Kidney capillary endothelial cell (primary cell): ENCODE data around the gene EEA1.
A peak's percentile ranks its signal among the peaks of the same experiment; 100 is the strongest.

Experiments used
- DNase-seq: peaks from one replicate; pipeline ENCODE4 v3.0.0-alpha.2; 2018; ENCODE audit warnings: low spot score

EEA1 gene

DNA sequence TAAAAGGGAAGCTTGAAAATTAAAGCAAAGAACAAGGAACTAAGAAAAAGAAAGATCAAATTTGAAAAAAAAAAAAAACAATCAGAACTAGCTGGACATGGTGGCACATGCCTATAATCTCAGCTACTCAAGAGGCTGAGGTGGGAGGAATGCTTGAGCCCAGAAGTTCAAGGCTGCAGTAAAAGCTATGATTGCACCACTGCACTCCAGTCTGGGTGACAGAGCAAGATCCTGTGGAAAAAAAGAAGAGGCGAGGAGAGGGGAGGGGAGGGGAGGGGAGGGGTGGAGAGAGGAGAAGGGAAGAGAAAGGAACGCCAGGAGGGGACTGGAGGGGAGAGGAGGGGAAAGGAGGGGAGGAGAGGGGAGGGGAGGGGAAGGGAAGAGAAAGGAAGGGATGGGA is 43.0 kb downstream of the EEA1 start:
- DNase-seq, result no peak

GRCh38 chr12:92879698-92880322 is 49.3 kb downstream of the EEA1 start:
- DNase-seq, result no peak

DNA sequence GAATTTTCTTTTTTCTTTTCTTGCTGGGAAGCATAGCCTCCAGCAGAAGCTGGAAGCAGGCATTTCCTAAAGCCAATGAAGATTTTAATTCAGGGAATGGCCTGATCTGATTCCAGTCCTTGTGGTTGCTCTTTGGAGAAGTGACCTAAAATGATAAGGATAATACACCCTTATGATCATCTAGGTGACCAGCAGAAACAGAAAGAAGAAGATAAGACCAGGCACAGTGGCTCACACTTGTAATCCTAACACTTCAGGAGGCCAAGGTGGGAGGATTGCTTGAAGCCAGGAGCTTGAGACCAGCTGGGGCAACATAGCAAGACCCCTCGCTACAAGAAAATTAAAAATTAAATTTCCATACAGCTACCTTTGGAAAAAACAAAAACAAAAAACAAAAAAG is 51.2 kb downstream of the EEA1 start:
- DNase-seq, result no peak

DNA sequence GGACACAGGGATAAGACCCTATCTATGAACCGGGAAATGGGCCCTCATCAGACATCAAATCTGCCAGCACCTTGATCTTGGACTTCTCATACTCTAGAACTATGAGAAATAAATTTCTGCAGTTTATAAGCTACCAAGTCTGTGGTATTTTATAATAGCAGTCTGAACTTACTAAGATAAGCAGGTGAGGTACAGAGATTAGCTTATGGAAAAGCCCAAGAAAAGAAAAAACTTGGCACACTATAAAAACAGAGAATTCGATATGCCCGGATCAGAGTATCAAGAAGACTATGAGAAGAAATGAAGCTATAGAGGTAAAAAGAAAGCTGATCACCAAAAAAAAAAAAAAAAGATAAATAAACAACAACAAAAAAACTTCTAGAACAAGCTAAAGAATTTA is 52.6 kb downstream of the EEA1 start:
- DNase-seq, result no peak

GRCh38 chr12:92871116-92871515 is 58.0 kb downstream of the EEA1 start:
- no peak for DNase-seq

DNA sequence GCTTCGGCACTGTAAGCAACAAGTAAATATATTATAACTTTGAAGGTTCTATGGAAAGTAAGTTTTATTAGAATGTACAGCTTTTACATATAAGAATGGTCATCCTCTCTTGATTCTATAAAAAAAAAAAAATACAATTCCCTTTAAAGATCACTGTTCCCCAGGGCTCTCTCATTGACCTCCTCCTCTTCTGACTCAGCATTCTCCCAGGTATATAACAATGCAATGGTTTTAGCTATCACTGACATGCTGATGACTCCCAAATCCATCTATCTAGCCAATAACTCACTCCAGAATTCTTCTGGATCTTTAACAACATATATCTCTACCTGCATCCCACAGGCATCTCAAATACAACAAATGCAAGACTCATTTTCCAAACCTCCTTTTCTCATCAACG is 62.7 kb downstream of the EEA1 start:
- no peak for DNase-seq

GRCh38 chr12:92863251-92863650 is 65.8 kb downstream of the EEA1 start:
- no peak for DNase-seq

GRCh38 chr12:92861381-92861780 is 67.7 kb downstream of the EEA1 start:
- DNase-seq, result no peak

DNA sequence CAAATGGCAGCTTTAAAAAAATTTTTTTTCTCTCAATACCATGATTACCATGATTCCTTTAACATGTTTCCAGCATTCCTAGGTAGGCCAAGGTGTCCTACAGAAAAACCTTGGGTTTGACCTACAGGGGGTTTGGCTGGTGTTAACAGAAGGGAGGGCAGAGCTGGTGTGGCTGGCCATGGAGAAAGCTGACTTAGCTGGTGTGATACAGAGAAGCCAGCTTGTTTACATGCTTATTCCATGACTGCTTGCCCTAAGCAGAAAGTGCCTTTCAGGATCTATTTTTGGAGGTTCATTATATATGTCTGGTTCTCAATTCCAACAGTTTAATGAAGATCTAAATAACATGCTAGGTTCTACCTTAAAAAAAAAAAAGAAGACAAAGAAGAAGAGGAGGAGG is 68.6 kb downstream of the EEA1 start:
- DNase-seq, result no peak

DNA sequence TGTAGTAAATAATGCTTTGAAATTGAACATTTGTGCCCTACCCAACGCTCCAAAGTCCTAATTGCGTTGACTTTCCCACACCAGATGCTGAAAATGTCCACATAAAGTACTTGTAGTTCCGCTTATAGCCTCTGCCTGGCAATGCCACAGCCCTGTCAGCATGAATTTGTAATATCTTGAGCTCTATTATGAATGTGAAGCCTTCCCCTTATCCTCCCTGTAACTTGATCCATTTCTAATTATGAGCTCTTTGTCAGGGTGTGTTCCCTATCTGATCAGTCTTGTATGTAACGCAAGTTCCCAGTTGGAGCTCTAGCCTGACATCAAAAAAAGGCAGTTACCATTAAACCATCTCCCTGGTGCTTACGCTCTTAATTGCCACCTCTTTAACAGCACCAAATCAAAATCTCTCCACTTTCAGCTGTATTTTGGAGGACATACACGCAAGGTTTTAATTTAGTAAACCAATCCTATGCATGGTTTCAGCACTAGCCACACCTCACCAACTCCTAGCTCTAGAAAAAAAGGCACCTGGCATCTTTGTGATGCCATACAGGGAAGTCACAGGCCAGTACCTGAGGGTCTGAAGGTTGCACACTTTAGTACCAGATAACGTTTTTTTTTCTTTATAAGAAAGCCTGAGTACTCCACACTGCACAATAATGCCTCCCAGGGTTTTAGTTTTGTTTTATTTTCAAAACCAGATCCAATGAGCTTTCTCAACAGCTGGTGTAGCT is 69.3 kb downstream of the EEA1 start:
- no peak for DNase-seq

DNA sequence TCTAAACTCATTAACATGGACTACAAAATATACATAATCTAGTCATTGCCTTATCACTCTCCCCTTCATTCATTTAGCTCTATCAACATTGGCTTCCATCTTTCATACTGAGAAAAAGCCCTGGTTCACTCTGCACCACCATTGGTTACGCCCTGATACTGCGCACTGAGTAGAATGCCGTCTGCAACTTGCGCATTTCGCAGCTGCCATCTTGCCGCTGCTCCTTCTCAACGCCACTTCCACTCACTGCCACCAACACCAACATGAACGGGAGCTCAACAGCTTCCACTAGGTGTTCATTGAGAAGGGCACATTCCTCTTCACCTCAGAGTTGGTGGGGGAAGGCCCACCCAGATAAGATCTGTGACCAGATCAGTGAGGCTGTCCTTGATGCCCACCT is 71.3 kb downstream of the EEA1 start:
- no peak for DNase-seq

DNA sequence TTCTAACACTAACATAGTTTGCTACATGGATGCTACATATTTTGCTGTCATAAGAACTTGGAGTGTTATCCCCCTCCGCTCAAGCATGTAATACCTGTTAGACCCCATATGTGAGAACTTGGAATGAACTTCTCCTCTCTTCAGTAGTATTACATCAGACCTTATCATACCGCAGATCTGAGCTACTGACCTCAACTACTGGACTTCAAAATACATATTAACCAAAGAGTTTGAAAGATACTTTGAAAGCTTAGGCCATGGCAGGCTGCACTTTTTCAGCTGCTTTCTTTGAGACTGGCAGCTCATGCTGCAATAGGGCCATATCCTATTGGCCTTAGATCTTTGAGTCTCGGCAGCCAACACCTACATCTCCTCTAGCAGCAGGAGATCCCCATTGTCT is 74.8 kb downstream of the EEA1 start:
- DNase-seq, result no peak

DNA sequence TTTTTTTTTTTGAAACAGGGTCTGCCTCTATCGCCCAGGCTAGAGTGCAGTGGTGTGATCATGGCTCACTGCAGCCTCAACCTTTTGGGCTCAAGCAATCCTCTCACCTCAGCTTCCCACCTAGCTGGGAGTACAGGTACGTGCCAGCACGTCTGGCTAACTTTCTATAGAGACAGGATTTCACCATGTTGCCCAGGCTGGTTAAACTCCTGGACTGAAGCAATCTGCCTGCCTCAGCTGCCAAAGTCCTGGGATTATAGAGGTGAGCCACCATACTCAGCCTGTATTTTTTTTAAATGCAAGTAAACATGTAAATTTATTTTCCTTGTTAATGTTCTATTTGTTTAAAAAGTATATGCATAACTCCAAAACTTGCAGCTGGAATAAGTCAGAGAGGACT is 80.4 kb downstream of the EEA1 start:
- DNase-seq, result no peak

- DNase-seq, result no peak
Measured at GRCh38 chr12:92847368-92847767, 81.7 kb downstream of the EEA1 start.

DNA sequence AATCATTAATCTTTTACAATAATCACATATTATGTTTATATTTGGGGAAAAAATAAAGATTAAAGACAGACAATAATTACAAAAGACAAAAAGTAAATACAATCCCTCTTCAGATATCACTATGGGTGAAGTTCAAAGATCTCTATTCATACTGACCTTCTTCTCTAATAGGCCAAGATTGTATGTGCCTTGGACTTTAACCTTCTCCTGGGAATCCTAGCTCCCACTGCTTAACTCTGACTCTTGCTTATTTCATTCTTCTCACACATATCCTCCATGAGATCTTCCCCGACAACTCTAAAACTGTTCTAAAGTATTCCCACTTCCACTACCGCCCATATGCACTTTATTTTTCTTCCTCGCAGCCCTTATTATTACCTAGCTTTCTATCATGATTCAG is 83.8 kb downstream of the EEA1 start:
- DNase-seq, result no peak

- no peak for DNase-seq
Measured at GRCh38 chr12:92844151-92844763, 84.8 kb downstream of the EEA1 start.

DNA sequence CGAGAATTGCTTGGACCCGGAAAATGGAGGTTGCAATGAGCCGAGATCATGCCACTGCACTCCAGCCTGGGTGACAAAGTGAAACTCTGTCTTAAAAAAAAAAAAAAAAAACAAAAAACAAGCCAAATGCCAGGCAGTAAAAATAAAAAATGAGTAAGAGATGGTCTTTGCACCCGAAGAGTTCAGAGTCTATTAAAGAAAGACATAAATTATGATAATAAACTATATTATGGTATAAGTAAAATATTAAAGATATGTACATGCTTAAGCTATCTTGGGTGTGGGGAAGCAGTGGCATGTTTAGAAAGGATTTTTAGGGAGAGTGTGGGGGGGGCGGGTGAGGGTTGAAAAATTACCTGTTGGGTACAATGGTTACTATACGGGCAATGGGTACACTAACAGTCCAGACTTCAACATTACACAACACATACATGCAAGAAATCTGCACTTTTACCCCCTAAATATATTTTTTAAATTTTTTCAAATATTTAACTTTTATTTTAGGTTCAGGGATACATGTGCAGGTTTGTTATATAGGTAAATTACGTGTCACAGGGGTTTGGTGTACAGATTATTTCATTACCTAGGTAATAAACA is 99.3 kb downstream of the EEA1 start:
- DNase-seq, result no peak

DNA sequence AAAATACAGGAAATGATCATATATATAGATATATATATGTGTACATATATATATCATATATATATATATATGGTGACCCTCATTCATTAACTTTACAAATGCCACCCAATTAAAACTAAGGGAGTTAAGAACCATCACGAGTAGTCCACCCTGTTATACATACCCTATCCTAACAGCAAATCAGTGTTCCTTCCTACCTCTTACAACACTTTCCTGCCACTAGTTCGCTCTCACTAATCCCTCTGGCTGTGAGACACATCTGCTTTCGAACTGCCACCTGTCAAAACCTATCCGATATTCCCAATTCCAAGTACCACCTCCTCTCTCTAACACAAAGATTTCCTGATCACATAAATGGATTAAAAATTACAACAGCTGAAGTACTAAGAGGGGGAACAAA is 100.5 kb downstream of the EEA1 start:
- no peak for DNase-seq

GRCh38 chr12:92827836-92828431 is 101.2 kb downstream of the EEA1 start:
- peak; percentile 46 for DNase-seq

- DNase-seq, result peak; percentile 4
Measured at GRCh38 chr12:92821142-92821541, 108.0 kb downstream of the EEA1 start.

DNA sequence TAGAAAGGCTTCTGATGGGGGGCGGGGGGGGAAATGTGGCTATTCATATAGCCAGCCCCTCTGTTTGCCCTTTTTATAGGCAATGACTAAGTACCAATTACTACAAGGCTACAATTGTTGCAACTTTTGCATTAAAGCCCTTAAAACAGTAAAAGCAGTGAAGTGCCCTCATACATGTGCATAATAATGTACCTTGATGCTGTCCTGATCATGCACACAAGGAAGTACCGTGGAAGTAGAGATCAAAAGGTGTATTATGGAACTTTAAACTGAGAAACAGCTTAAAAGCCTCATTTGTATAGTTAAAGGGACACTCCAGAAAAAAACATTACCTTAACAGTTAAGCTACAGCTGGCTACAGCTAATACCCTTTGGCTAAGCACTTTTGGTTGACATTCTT is 114.5 kb downstream of the EEA1 start:
- no peak for DNase-seq

DNA sequence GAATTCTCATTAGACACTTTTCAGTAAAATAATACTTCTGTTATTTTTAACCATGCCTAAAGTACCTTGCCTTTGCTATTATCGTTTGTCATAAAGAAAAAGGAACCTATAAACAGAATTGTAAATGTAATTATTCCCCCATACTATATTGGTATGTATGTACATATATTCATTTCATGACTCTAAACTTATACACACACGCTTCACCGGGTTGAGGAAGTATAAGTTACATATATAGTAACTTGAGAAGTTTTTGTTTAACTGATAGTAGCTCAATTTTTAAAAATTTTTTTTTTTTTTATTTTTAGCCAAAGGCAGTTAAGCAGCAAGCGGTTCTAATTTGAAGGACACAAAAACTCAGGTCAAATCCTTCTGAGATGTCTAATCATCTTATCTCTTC is 118.7 kb downstream of the EEA1 start:
- no peak for DNase-seq

GRCh38 chr12:92803903-92804302 is 125.2 kb downstream of the EEA1 start:
- no peak for DNase-seq
